T-cell (primary cell): ENCODE data around the gene MAP2. TPM values are rescaled to one million over a fixed set of nuclear protein-coding genes. Genes with fewer than 3 reads are reported as not detected.
"Not testable (repeated sequence)": the region's sequence is repeated elsewhere in the genome, so short reads cannot be mapped to it uniquely, and the experiment has no call there.

Source experiments
- ATAC-seq, 4 experiments: fragments of 200-7000 bp in 3 of 4; fragments of 150-1000 bp in 1 of 4; cut with Tn5 transposase; replicated peaks in 1 of 4; 1 replicate in 3 of 4; 2 replicates in 1 of 4; pipeline ENCODE4 v1.10.0; 2021; ENCODE audit warnings: moderate library complexity in 3 of 4, mild to moderate bottlenecking in 2 of 4, moderate number of reproducible peaks in 1 of 4
- CTCF ChIA-PET, 2 donors: fragments of 300-600 bp; sonication (Branson Sonifier 250); formaldehyde crosslinking; loops; one replicate each; lab custom pipeline; 2022; ENCODE audit warnings: antibody characterized with exemption in 2 of 2; lab: Charles Lee
- POLR2A ChIA-PET, 2 donors: fragments of 300-600 bp; sonication (Branson Sonifier 250); formaldehyde crosslinking; loops; one replicate each; lab custom pipeline; 2022; ENCODE audit warnings: antibody characterized with exemption in 2 of 2; lab: Charles Lee
- DNase-seq, 35 experiments: peaks; one replicate each; pipeline versions ENCODE4 v3.0.0 to v3.0.0-alpha.2; 2013 to 2023
- H3K27ac ChIP-seq: one replicate; pipeline ENCODE4 v1.5.1; 2013; ENCODE audit warnings: low read length
- H3K27me3 ChIP-seq, 2 experiments: replicated peaks in 1 of 2; 1 replicate in 1 of 2; 2 replicates in 1 of 2; pipeline versions ENCODE4 v1.6.1 to v1.7.0; 2013; ENCODE audit warnings: low read length in 1 of 2, mixed read lengths in 1 of 2; ENCODE audit not compliant: control insufficient read depth in 2 of 2, insufficient read depth in 2 of 2; ENCODE audit errors: extremely low read depth in 1 of 2
- H3K36me3 ChIP-seq, 2 donors: 1 replicate in 1 of 2; 2 replicates in 1 of 2; pipeline versions ENCODE4 v1.6.1 to v1.7.0; 2013; ENCODE audit warnings: low read length in 1 of 2; ENCODE audit not compliant: control insufficient read depth in 2 of 2, insufficient read depth in 1 of 2; ENCODE audit errors: extremely low read depth in 1 of 2
- H3K4me1 ChIP-seq, 2 experiments: 1 replicate in 1 of 2; 2 replicates in 1 of 2; pipeline versions ENCODE4 v1.6.1 to v1.7.0; 2013; ENCODE audit warnings: low read length in 2 of 2, mixed read lengths in 1 of 2; ENCODE audit not compliant: insufficient read depth in 2 of 2, control insufficient read depth in 1 of 2; ENCODE audit errors: extremely low read depth in 1 of 2
- H3K4me3 ChIP-seq, 2 donors: 1 replicate in 1 of 2; 2 replicates in 1 of 2; pipeline versions ENCODE4 v1.5.1 to v1.7.0; 2013; ENCODE audit warnings: mild to moderate bottlenecking in 2 of 2, low read length in 1 of 2, moderate library complexity in 1 of 2; ENCODE audit not compliant: control insufficient read depth in 1 of 2; ENCODE audit errors: extremely low read depth in 1 of 2
- H3K9me3 ChIP-seq: 2 replicates; pipeline ENCODE4 v1.7.0; 2013
- H3K27ac Mint-ChIP-seq, 2 donors: one replicate each; pipeline ENCODE4 v1.8.0; 2020 to 2021; ENCODE audit warnings: mild to moderate bottlenecking in 2 of 2, mixed read lengths in 2 of 2
- H3K27me3 Mint-ChIP-seq, 2 donors: one replicate each; pipeline ENCODE4 v1.8.0; 2021 to 2022; ENCODE audit warnings: mixed read lengths in 2 of 2
- H3K36me3 Mint-ChIP-seq: one replicate; pipeline ENCODE4 v1.8.0; 2021; ENCODE audit warnings: mixed read lengths
- H3K4me1 Mint-ChIP-seq, 3 donors: one replicate each; pipeline ENCODE4 v1.8.0; 2020 to 2022; ENCODE audit warnings: mixed read lengths in 3 of 3, mild to moderate bottlenecking in 1 of 3
- H3K4me3 Mint-ChIP-seq, 3 donors: one replicate each; pipeline ENCODE4 v1.8.0; 2020 to 2022; ENCODE audit warnings: mild to moderate bottlenecking in 3 of 3, mixed read lengths in 3 of 3, moderate library complexity in 3 of 3
- H3K9me3 Mint-ChIP-seq, 3 donors: one replicate each; pipeline ENCODE4 v1.8.0; 2020 to 2022; ENCODE audit warnings: mixed read lengths in 3 of 3
- WGBS: methylation state at CpG from one replicate; pipeline ENCODE4 v1.1.5; 2013; ENCODE audit warnings: missing lambda C conversion rate; ENCODE audit not compliant: insufficient coverage; 5-methylcytosine and 5-hydroxymethylcytosine counted together
- total RNA-seq, 35 experiments: library from RNA in 6 of 35; stranded (reverse) in 6 of 35; fragments of 120-200 nt in 1 of 35; gene quantifications; one replicate each; pipeline versions ENCODE4 v1.2.1 to v1.2.4 and lab custom pipeline; 2013 to 2026

Gene MAP2
- total RNA-seq, 5 donors from 2014 or later (not counting 1 experiment from before 2014, with no cell fraction given) = 0.35 to 0.86 (median 0.46) TPM

DNA sequence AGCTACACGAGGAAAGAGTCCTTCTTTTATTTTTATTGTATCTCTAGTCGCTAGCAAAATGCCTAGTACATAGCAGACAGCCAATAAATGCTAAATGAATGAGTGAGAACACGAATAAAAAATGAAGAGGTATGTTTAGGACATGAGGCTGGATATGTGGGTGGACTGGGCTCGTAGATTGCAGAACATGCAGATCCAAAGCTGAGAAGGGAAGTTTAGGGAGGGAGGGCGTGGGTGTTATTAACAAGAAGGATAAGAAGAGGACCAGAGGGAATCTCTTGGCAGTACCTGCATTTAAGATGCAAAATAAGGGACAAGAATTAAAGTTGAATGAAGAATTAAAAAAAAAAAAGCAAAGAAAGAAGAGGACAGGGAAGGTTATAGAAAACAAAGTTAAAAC lies 161.1 kb downstream of the MAP2 start:
- Mint-ChIP-seq H3K27me3 (peaks cover 0 to 6% of the 10 kb centered on the region in 2 donors), H3K27ac (no peak overlapping the region), H3K4me3 (no peak overlapping the region), H3K9me3 (no peaks in the 10 kb centered on the region), H3K36me3 (no peaks in the 10 kb centered on the region), H3K4me1 (no peaks in the 10 kb centered on the region)
- WGBS = 47% methylated on average over 3 of the region's 5 CpGs
- Histone ChIP-seq H3K27ac (no peak overlapping the region), H3K27me3 (no peaks in the 10 kb centered on the region), H3K36me3 (no peaks in the 10 kb centered on the region), H3K4me3 (no peak overlapping the region), H3K9me3 (no peaks in the 10 kb centered on the region), H3K4me1 (no peaks in the 10 kb centered on the region)
- DNase-seq = no peak
- ATAC-seq = no peak
- ChIA-PET CTCF (no interaction called here), POLR2A (no interaction called here)

- Mint-ChIP-seq H3K4me1 (no peaks in the 10 kb centered on the region), H3K36me3 (no peaks in the 10 kb centered on the region), H3K4me3 (no peak overlapping the region), H3K27me3 (no peaks in the 10 kb centered on the region), H3K9me3 (no peaks in the 10 kb centered on the region), H3K27ac (no peak overlapping the region)
- Histone ChIP-seq H3K4me1 (no peaks in the 10 kb centered on the region), H3K9me3 (no peaks in the 10 kb centered on the region), H3K27ac (no peak overlapping the region), H3K4me3 (no peak overlapping the region), H3K36me3 (no peaks in the 10 kb centered on the region), H3K27me3 (no peaks in the 10 kb centered on the region)
- ChIA-PET CTCF (no interaction called here), POLR2A (no interaction called here)
- DNase-seq = no peak
- no CpG with 5 or more reads among the region's 2 CpGs for WGBS
- ATAC-seq = no peak
These were observed 167.2 kb downstream of the MAP2 start for GRCh38 chr2:209591021-209591420.

DNA sequence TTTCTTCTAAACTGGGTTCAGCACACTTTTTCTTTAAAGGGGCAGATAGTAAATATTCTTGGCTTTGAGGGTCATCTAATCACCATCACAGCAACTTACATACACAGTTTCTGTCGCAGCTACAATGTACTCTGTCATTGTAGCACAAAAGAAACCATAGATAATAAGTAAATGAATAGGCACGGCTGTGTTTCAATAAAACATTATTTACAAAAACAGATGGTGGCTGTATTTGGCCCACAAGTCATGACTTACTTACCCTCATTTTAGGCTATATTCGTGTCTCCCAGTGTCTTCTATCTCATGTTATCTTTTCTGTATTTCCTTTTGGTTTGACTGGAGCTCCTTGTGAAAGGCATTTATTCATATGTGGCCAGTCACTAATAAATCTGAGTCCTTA lies 168.3 kb downstream of the MAP2 start:
- Histone ChIP-seq H3K9me3 (no peaks in the 10 kb centered on the region), H3K27me3 (no peaks in the 10 kb centered on the region), H3K27ac (no peak overlapping the region), H3K4me1 (no peaks in the 10 kb centered on the region), H3K36me3 (no peaks in the 10 kb centered on the region), H3K4me3 (no peak overlapping the region)
- Mint-ChIP-seq H3K9me3 (no peaks in the 10 kb centered on the region), H3K4me1 (no peaks in the 10 kb centered on the region), H3K4me3 (no peak overlapping the region), H3K27ac (no peak overlapping the region), H3K36me3 (no peaks in the 10 kb centered on the region), H3K27me3 (no peaks in the 10 kb centered on the region)
- CTCF ChIA-PET = no interaction called here
- no CpG with 5 or more reads among the region's 3 CpGs for WGBS
- DNase-seq (no peak), ATAC-seq (no peak)
- POLR2A ChIA-PET = no interaction called here

- H3K27ac ChIP-seq = no peak overlapping the region
- no peaks in the 10 kb centered on the region for H3K27me3 Mint-ChIP-seq
These were observed 170.1 kb downstream of the MAP2 start for GRCh38 chr2:209593930-209594329.

GRCh38 chr2:209596262-209596661 lies 172.4 kb downstream of the MAP2 start:
- Histone ChIP-seq H3K27me3 (no peaks in the 10 kb centered on the region), H3K4me1 (no peaks in the 10 kb centered on the region), H3K36me3 (no peaks in the 10 kb centered on the region), H3K9me3 (no peaks in the 10 kb centered on the region), H3K4me3 (no peak overlapping the region), H3K27ac (no peak overlapping the region)
- H3K27ac Mint-ChIP-seq = no peak overlapping the region
- no peaks in the 10 kb centered on the region for H3K9me3 Mint-ChIP-seq
- ChIA-PET CTCF (no interaction called here), POLR2A (no interaction called here)
- no peak for DNase-seq
- H3K36me3 Mint-ChIP-seq = no peaks in the 10 kb centered on the region
- H3K27me3 Mint-ChIP-seq = no peaks in the 10 kb centered on the region
- no peak for ATAC-seq
- no peak overlapping the region for H3K4me3 Mint-ChIP-seq
- no CpG with 5 or more reads among the region's 4 CpGs for WGBS
- no peaks in the 10 kb centered on the region for H3K4me1 Mint-ChIP-seq

More at GRCh38 chr2:209593930-209594329, 170.1 kb downstream of the MAP2 start:
- Mint-ChIP-seq H3K27ac (no peak overlapping the region), H3K36me3 (no peaks in the 10 kb centered on the region), H3K4me1 (no peaks in the 10 kb centered on the region), H3K4me3 (no peak overlapping the region), H3K9me3 (no peaks in the 10 kb centered on the region)
- ATAC-seq (no peak), DNase-seq (no peak)
- no peak overlapping the region for H3K4me3 ChIP-seq
- no peaks in the 10 kb centered on the region for H3K36me3 ChIP-seq
- 91% methylated on average over 5 of the region's 6 CpGs for WGBS
- ChIA-PET CTCF (interaction anchor here in 1 of 2 donors (0.6 kb wide), 1 partner anchor 16 kb away, joined by 3 read pairs; no protein-coding TSS in a partner anchor), POLR2A (no interaction called here)
- H3K27me3 ChIP-seq = no peaks in the 10 kb centered on the region
- no peaks in the 10 kb centered on the region for H3K9me3 ChIP-seq
- no peaks in the 10 kb centered on the region for H3K4me1 ChIP-seq

- H3K36me3 Mint-ChIP-seq, H3K27ac Mint-ChIP-seq, H3K27me3 ChIP-seq, H3K4me1 ChIP-seq, DNase-seq, POLR2A ChIA-PET, H3K4me1 Mint-ChIP-seq, H3K4me3 ChIP-seq, H3K27me3 Mint-ChIP-seq, H3K27ac ChIP-seq, H3K9me3 ChIP-seq, H3K36me3 ChIP-seq, ATAC-seq, H3K9me3 Mint-ChIP-seq, H3K4me3 Mint-ChIP-seq, CTCF ChIA-PET: not testable (repeated sequence)
- no CpG with 5 or more reads among the region's 6 CpGs for whole genome bisulfite sequencing
These were observed 174.4 kb downstream of the MAP2 start for GRCh38 chr2:209598227-209598626.
